CD8-positive, alpha-beta memory T cell (primary cell): Measurements from ENCODE around the gene TRIM7. TPM values are rescaled to one million over a fixed set of nuclear protein-coding genes. Genes with fewer than 3 reads are reported as not detected.
A peak's percentile ranks its signal among the peaks of the same experiment; 100 is the strongest.
"Not testable (repeated sequence)": the region's sequence is repeated elsewhere in the genome, so short reads cannot be mapped to it uniquely, and the experiment has no call there.

ENCODE experiments used
- CTCF ChIA-PET: fragments of 350-600 bp; sonication (Branson Sonifier 250); formaldehyde crosslinking; loops from one replicate; lab custom pipeline; 2021; ENCODE audit warnings: antibody characterized with exemption; lab: Charles Lee
- POLR2A ChIA-PET: fragments of 350-600 bp; sonication (Branson Sonifier 250); formaldehyde crosslinking; loops from one replicate; lab custom pipeline; 2021; ENCODE audit warnings: antibody characterized with exemption; lab: Charles Lee
- DNase-seq, 5 donors: peaks; one replicate each; pipeline versions ENCODE4 v3.0.0 to v3.0.0-alpha.2; 2020 to 2022; ENCODE audit warnings: mixed read lengths in 1 of 5
- H3K27ac ChIP-seq: one replicate; pipeline ENCODE4 v1.7.0; 2013; ENCODE audit warnings: low read depth, mild to moderate bottlenecking, low read length, moderate library complexity
- H3K27me3 ChIP-seq: 2 replicates; pipeline ENCODE4 v1.7.0; 2013; ENCODE audit warnings: low read length, mild to moderate bottlenecking; ENCODE audit not compliant: insufficient read depth, poor library complexity, severe bottlenecking
- H3K36me3 ChIP-seq: 2 replicates; pipeline ENCODE4 v1.7.0; 2013; ENCODE audit warnings: mild to moderate bottlenecking, low read length, moderate library complexity; ENCODE audit not compliant: insufficient read depth
- H3K4me1 ChIP-seq: 2 replicates; pipeline ENCODE4 v1.7.0; 2013; ENCODE audit warnings: mild to moderate bottlenecking, low read length, moderate library complexity; ENCODE audit not compliant: insufficient read depth
- H3K4me3 ChIP-seq: 2 replicates; pipeline ENCODE4 v1.7.0; 2013; ENCODE audit warnings: mild to moderate bottlenecking, low read length
- H3K9me3 ChIP-seq: 2 replicates; pipeline ENCODE4 v1.7.0; 2013; ENCODE audit warnings: mild to moderate bottlenecking, low read length
- H3K27ac Mint-ChIP-seq, 8 donors: one replicate each; pipeline ENCODE4 v1.8.0; 2020 to 2021; ENCODE audit warnings: mixed read lengths in 8 of 8, mild to moderate bottlenecking in 6 of 8, inconsistent platforms in 3 of 8, moderate library complexity in 3 of 8
- H3K27me3 Mint-ChIP-seq, 2 donors: one replicate each; pipeline ENCODE4 v1.8.0; 2020 to 2021; ENCODE audit warnings: mixed read lengths in 2 of 2, mild to moderate bottlenecking in 1 of 2, moderate library complexity in 1 of 2
- H3K36me3 Mint-ChIP-seq, 3 donors: one replicate each; pipeline ENCODE4 v1.8.0; 2020 to 2021; ENCODE audit warnings: mixed read lengths in 3 of 3, inconsistent platforms in 1 of 3, mild to moderate bottlenecking in 1 of 3
- H3K4me1 Mint-ChIP-seq, 3 donors: one replicate each; pipeline ENCODE4 v1.8.0; 2020 to 2021; ENCODE audit warnings: mixed read lengths in 3 of 3, inconsistent platforms in 1 of 3, mild to moderate bottlenecking in 1 of 3
- H3K4me3 Mint-ChIP-seq, 7 donors: one replicate each; pipeline ENCODE4 v1.8.0; 2020 to 2021; ENCODE audit warnings: mixed read lengths in 7 of 7, mild to moderate bottlenecking in 6 of 7, moderate library complexity in 4 of 7, inconsistent platforms in 2 of 7
- H3K9me3 Mint-ChIP-seq, 5 donors: one replicate each; pipeline ENCODE4 v1.8.0; 2020 to 2022; ENCODE audit warnings: mixed read lengths in 5 of 5, mild to moderate bottlenecking in 3 of 5, moderate library complexity in 2 of 5, inconsistent platforms in 1 of 5
- polyA plus RNA-seq: library from polyadenylated mRNA; unstranded; fragments of 300-500 nt; fragmentation: Illumina TruSeq; gene quantifications from one replicate; pipeline ENCODE4 v1.2.3, GENCODE V29; 2021
- total RNA-seq, 2 experiments: library from RNA; stranded (reverse); gene quantifications; one replicate each; pipeline ENCODE4 v1.2.3, GENCODE V29; 2021

The TRIM7 gene
- total and polyA plus RNA-seq, 3 experiments from 2014 or later, result 0.74 to 2.3 (median 2.2) TPM

- H3K36me3 ChIP-seq, POLR2A ChIA-PET, DNase-seq, H3K4me1 ChIP-seq, H3K9me3 Mint-ChIP-seq, H3K4me1 Mint-ChIP-seq, H3K4me3 Mint-ChIP-seq, H3K9me3 ChIP-seq, H3K27me3 ChIP-seq, H3K36me3 Mint-ChIP-seq, CTCF ChIA-PET, H3K27ac ChIP-seq, H3K4me3 ChIP-seq: not testable (repeated sequence)
- peak within 1 kb of the TSS in 1 of 8 donors; percentile 42 for H3K27ac Mint-ChIP-seq
- H3K27me3 Mint-ChIP-seq, result peaks cover 37 to 70% of the 10 kb centered on the region in 2 donors
Observed at GRCh38 chr5:181146927-181147636, 57.9 kb downstream of the TRIM7 start, which contains the start of gene OR2V2. TSS of gene OR2V2 (plus strand) at chr5:181147586. CDS start at chr5:181154943, 7,357 bp downstream.

GRCh38 chr5:181145133-181145532 lies 59.9 kb downstream of the TRIM7 start:
- Histone ChIP-seq H3K4me1 (no peaks in the 10 kb centered on the region), H3K27ac (no peak overlapping the region), H3K4me3 (no peak overlapping the region), H3K27me3 (peaks cover 6% of the 10 kb centered on the region), H3K9me3 (no peaks in the 10 kb centered on the region), H3K36me3 (no peaks in the 10 kb centered on the region)
- CTCF ChIA-PET, result no interaction called here
- no peaks in the 10 kb centered on the region for H3K36me3 Mint-ChIP-seq
- H3K27ac Mint-ChIP-seq, result no peak overlapping the region
- POLR2A ChIA-PET, result no interaction called here
- H3K27me3 Mint-ChIP-seq, result peaks cover 42 to 72% of the 10 kb centered on the region in 2 donors
- DNase-seq, result no peak
- H3K4me1 Mint-ChIP-seq, result no peaks in the 10 kb centered on the region
- H3K4me3 Mint-ChIP-seq, result no peak overlapping the region
- peaks cover 0 to 11% (median 3%) of the 10 kb centered on the region in 5 donors for H3K9me3 Mint-ChIP-seq

Other genes with a start within 250 kb of the TRIM7 start
- gene BTNL3, start 216.3 kb downstream of the TRIM7 start, total RNA-seq, result not detected
- not detected for gene BTNL3, start 216.3 kb downstream of the TRIM7 start, polyA plus RNA-seq
- not detected for gene BTNL9, start 164.9 kb downstream of the TRIM7 start, total RNA-seq
- not detected for gene BTNL9, start 164.9 kb downstream of the TRIM7 start, polyA plus RNA-seq
- not detected for gene OR2V1, start 74.0 kb downstream of the TRIM7 start, total RNA-seq
- not detected for gene OR2V1, start 74.0 kb downstream of the TRIM7 start, polyA plus RNA-seq
- not detected for gene OR2V2, start 57.6 kb downstream of the TRIM7 start, total RNA-seq
- not detected for gene OR2V2, start 57.6 kb downstream of the TRIM7 start, polyA plus RNA-seq
- gene TRIM41, start 18.1 kb upstream of the TRIM7 start, total RNA-seq, result 10 to 100 TPM; 35.2 to 42.7 TPM
- gene TRIM41, start 18.1 kb upstream of the TRIM7 start, polyA plus RNA-seq, result 2.2 TPM
- gene RACK1, start 38.7 kb upstream of the TRIM7 start, total RNA-seq, result 1,000 to 10,000 TPM; 2,341 to 2,398 TPM
- 1,821 TPM for gene RACK1, start 38.7 kb upstream of the TRIM7 start, polyA plus RNA-seq
- gene TRIM52, start 55.9 kb upstream of the TRIM7 start, total RNA-seq, result 10 to 100 TPM; 14.1 to 17.1 TPM
- gene TRIM52, start 55.9 kb upstream of the TRIM7 start, polyA plus RNA-seq, result 46.3 TPM
- gene OR4F3, start 162.1 kb upstream of the TRIM7 start, total RNA-seq, result not detected
- not detected for gene OR4F3, start 162.1 kb upstream of the TRIM7 start, polyA plus RNA-seq